Measurements from ENCODE around the gene TIGD1. TPM values are rescaled to one million over a fixed set of nuclear protein-coding genes. Genes with fewer than 3 reads are reported as not detected.

TIGD1 gene
- total RNA-seq, 4 donors from 2014 or later: 1.2 to 7.1 (median 3.2) TPM

DNA sequence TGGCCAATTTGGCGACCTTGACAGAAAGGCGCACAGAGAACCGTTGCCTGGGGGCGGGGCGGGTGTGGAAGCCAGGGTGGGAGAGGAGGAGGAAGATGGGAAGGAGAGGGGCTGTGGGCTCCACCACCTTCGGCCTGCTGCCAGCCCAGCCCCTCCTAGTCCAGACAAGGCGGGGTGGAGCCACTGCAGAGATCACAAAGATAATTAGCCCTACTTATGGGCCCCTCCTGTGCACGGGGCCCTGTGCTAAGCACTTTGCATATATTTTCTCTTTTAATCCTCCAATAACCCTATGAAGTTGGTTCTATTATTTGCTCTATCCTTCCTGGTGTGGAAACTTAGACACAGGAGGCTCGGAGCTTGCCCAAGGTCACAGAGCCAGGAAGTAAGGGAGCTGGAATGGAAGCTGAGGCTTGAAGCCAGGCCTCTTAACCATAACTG lies 49.0 kb downstream of the TIGD1 start:
- no peak for DNase-seq
- Histone ChIP-seq H3K27me3 (peaks cover 0 to 93% (median 7%) of the 10 kb centered on the region in 4 donors), H3K27ac (no peak overlapping the region), H3K4me1 (peaks cover 3 to 19% (median 10%) of the 10 kb centered on the region in 3 donors), H3K36me3 (no peaks in the 10 kb centered on the region), H3K9me3 (no peaks in the 10 kb centered on the region), H3K4me3 (no peak overlapping the region)
- intact Hi-C loops (cut with DNase I): no loop called here
- 53 to 70% methylated on average over 4 to 5 of the region's 9 CpGs for WGBS, 2 donors
- TF ChIP-seq, protein P1, sequence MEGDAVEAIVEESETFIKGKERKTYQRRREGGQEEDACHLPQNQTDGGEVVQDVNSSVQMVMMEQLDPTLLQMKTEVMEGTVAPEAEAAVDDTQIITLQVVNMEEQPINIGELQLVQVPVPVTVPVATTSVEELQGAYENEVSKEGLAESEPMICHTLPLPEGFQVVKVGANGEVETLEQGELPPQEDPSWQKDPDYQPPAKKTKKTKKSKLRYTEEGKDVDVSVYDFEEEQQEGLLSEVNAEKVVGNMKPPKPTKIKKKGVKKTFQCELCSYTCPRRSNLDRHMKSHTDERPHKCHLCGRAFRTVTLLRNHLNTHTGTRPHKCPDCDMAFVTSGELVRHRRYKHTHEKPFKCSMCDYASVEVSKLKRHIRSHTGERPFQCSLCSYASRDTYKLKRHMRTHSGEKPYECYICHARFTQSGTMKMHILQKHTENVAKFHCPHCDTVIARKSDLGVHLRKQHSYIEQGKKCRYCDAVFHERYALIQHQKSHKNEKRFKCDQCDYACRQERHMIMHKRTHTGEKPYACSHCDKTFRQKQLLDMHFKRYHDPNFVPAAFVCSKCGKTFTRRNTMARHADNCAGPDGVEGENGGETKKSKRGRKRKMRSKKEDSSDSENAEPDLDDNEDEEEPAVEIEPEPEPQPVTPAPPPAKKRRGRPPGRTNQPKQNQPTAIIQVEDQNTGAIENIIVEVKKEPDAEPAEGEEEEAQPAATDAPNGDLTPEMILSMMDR (IDR thresholded peaks at IDR 0.05): no peak
- TF ChIP-seq POLR2A (IDR thresholded peaks at IDR 0.05): no peak

- 91 to 92% methylated on average over 3 of the region's 3 CpGs for WGBS, 2 donors
- Histone ChIP-seq H3K36me3 (no peaks in the 10 kb centered on the region), H3K4me1 (peaks cover 3 to 15% (median 8%) of the 10 kb centered on the region in 3 donors), H3K27me3 (peaks cover 0 to 64% (median 3%) of the 10 kb centered on the region in 4 donors), H3K4me3 (no peak overlapping the region), H3K27ac (no peak overlapping the region), H3K9me3 (no peaks in the 10 kb centered on the region)
- DNase-seq: no peak
- intact Hi-C loops (cut with DNase I): no loop called here
- no peak for TF ChIP-seq POLR2A (IDR thresholded peaks at IDR 0.05)
- TF ChIP-seq, protein P1 (IDR thresholded peaks at IDR 0.05): no peak
Observed at GRCh38 chr2:232498452-232498851, 51.9 kb downstream of the TIGD1 start.

Other genes starting within 250 kb of the TIGD1 start
- not detected for gene ALPP, start 171.8 kb downstream of the TIGD1 start, total RNA-seq
- gene ALPG, start 143.7 kb downstream of the TIGD1 start, total RNA-seq: not detected
- gene ALPI, start 94.4 kb downstream of the TIGD1 start, total RNA-seq: not detected
- gene ECEL1, start 62.7 kb downstream of the TIGD1 start, total RNA-seq: under 1 TPM in 1 of 4 donors, not detected in 3; 0.19 TPM
- not detected for gene PRSS56, start 30.2 kb downstream of the TIGD1 start, total RNA-seq
- gene CHRND, start 24.4 kb downstream of the TIGD1 start, total RNA-seq: not detected
- not detected for gene CHRNG, start 10.9 kb downstream of the TIGD1 start, total RNA-seq
- 10 to 100 TPM; 34.7 to 81.3 (median 58.0) TPM for gene EIF4E2, start 132 bp upstream of the TIGD1 start, total RNA-seq
- 10 to 100 TPM in 1 of 4 donors, 1 to 10 TPM in 2, under 1 TPM in 1; 0.30 to 10.1 (median 2.3) TPM for gene EFHD1, start 83.0 kb upstream of the TIGD1 start, total RNA-seq
- gene GIGYF2, start 146.8 kb upstream of the TIGD1 start, total RNA-seq: 10 to 100 TPM; 48.7 to 79.0 (median 62.0) TPM
- not detected for gene KCNJ13, start 226.0 kb upstream of the TIGD1 start, total RNA-seq

Measured in esophagus squamous epithelium (tissue), 5 donors.